CD4-positive, alpha-beta memory T cell (primary cell): Measurements from ENCODE around the gene APOBEC3F. TPM values are rescaled to one million over a fixed set of nuclear protein-coding genes. Genes with fewer than 3 reads are reported as not detected.
"Not testable (repeated sequence)": the region's sequence is repeated elsewhere in the genome, so short reads cannot be mapped to it uniquely, and the experiment has no call there.

ENCODE experiments used
- CTCF ChIA-PET: fragments of 350-600 bp; sonication (Branson Sonifier 250); formaldehyde crosslinking; loops from one replicate; lab custom pipeline; 2021; ENCODE audit warnings: inconsistent platforms; ENCODE audit not compliant: partially characterized antibody; lab: Charles Lee
- POLR2A ChIA-PET: fragments of 350-600 bp; sonication (Branson Sonifier 250); formaldehyde crosslinking; loops from one replicate; lab custom pipeline; 2021; ENCODE audit not compliant: partially characterized antibody; lab: Charles Lee
- DNase-seq, 5 donors: peaks; one replicate each; pipeline versions ENCODE4 v3.0.0 to v3.0.0-alpha.2; 2020 to 2022; ENCODE audit warnings: mixed read lengths in 1 of 5
- H3K27ac ChIP-seq: one replicate; pipeline ENCODE4 v1.7.0; 2013; ENCODE audit warnings: low read depth, low read length
- H3K27me3 ChIP-seq: 2 replicates; pipeline ENCODE4 v1.7.0; 2013; ENCODE audit warnings: mild to moderate bottlenecking, low read length, moderate library complexity; ENCODE audit not compliant: insufficient read depth
- H3K36me3 ChIP-seq: 2 replicates; pipeline ENCODE4 v1.7.0; 2013; ENCODE audit warnings: mild to moderate bottlenecking, low read length, moderate library complexity; ENCODE audit not compliant: insufficient read depth
- H3K4me1 ChIP-seq: 2 replicates; pipeline ENCODE4 v1.7.0; 2013; ENCODE audit warnings: mild to moderate bottlenecking, low read length, moderate library complexity; ENCODE audit not compliant: insufficient read depth
- H3K4me3 ChIP-seq, 2 donors: one replicate each; pipeline ENCODE4 v1.7.0; 2013; ENCODE audit warnings: low read length in 2 of 2, mild to moderate bottlenecking in 1 of 2
- H3K9me3 ChIP-seq, 2 donors: one replicate each; pipeline ENCODE4 v1.7.0; 2013; ENCODE audit warnings: low read length in 2 of 2, control low read depth in 1 of 2; ENCODE audit not compliant: control insufficient read depth in 1 of 2
- H3K27ac Mint-ChIP-seq, 7 donors: one replicate each; pipeline ENCODE4 v1.8.0; 2020 to 2021; ENCODE audit warnings: mixed read lengths in 7 of 7, mild to moderate bottlenecking in 6 of 7, inconsistent platforms in 3 of 7, moderate library complexity in 3 of 7
- H3K27me3 Mint-ChIP-seq, 2 donors: one replicate each; pipeline ENCODE4 v1.8.0; 2020 to 2021; ENCODE audit warnings: mixed read lengths in 2 of 2
- H3K36me3 Mint-ChIP-seq, 2 donors: one replicate each; pipeline ENCODE4 v1.8.0; 2020 to 2021; ENCODE audit warnings: mixed read lengths in 2 of 2, inconsistent platforms in 1 of 2, mild to moderate bottlenecking in 1 of 2
- H3K4me1 Mint-ChIP-seq, 4 donors: one replicate each; pipeline ENCODE4 v1.8.0; 2020 to 2021; ENCODE audit warnings: mixed read lengths in 4 of 4, mild to moderate bottlenecking in 1 of 4
- H3K4me3 Mint-ChIP-seq, 8 donors: one replicate each; pipeline ENCODE4 v1.8.0; 2020 to 2021; ENCODE audit warnings: mixed read lengths in 8 of 8, mild to moderate bottlenecking in 7 of 8, moderate library complexity in 6 of 8, inconsistent platforms in 3 of 8
- H3K9me3 Mint-ChIP-seq, 8 donors: one replicate each; pipeline ENCODE4 v1.8.0; 2020 to 2021; ENCODE audit warnings: mixed read lengths in 8 of 8, mild to moderate bottlenecking in 5 of 8, inconsistent platforms in 3 of 8, moderate library complexity in 1 of 8
- intact Hi-C: fragments of 100-400 bp; cut with micrococcal nuclease; formaldehyde crosslinking; loops from one replicate; pipeline ENCODE4 v1.15.1; 2023
- polyA plus RNA-seq, 2 donors: library from polyadenylated mRNA; unstranded; fragments of 300-500 nt; fragmentation: Illumina TruSeq; gene quantifications; one replicate each; pipeline ENCODE4 v1.2.3, GENCODE V29; 2021
- total RNA-seq, 2 experiments: library from RNA; stranded (reverse); gene quantifications; one replicate each; pipeline ENCODE4 v1.2.3, GENCODE V29; 2021

The APOBEC3F gene
- total and polyA plus RNA-seq, 4 experiments from 2014 or later, result 3.3 to 18.4 (median 16.9) TPM

GRCh38 chr22:39026509-39027150, 14.0 kb upstream of the APOBEC3F start:
- Mint-ChIP-seq H3K27ac (peak overlapping the region; percentile 57 to 97 (median 68)), H3K27me3 (no peaks in the 10 kb centered on the region), H3K4me3 (peak overlapping the region in 1 of 8 donors; percentile 7), H3K36me3 (peaks cover 10 to 46% of the 10 kb centered on the region in 2 donors), H3K4me1 (peaks cover 22 to 57% (median 42%) of the 10 kb centered on the region in 4 donors), H3K9me3 (peaks cover 0 to 2% (median 0%) of the 10 kb centered on the region in 8 donors)
- ChIA-PET POLR2A (interaction anchor here (1.0 to 1.5 kb wide), 3 partner anchors 10 to 68 kb away, joined by 3 to 4 read pairs (median 3); partner anchors contain the start of gene APOBEC3C), CTCF (interaction anchor here (0.9 kb wide), 1 partner anchor 23 kb away, joined by 3 read pairs; no protein-coding TSS in a partner anchor)
- H3K4me1 ChIP-seq, result peaks cover 41% of the 10 kb centered on the region
- no peak for DNase-seq
- intact Hi-C loops, result no loop called here
- no peak overlapping the region for H3K4me3 ChIP-seq
- H3K27me3 ChIP-seq, result no peaks in the 10 kb centered on the region
- peaks cover 11% of the 10 kb centered on the region for H3K36me3 ChIP-seq
- H3K9me3 ChIP-seq, result no peaks in the 10 kb centered on the region
- no peak overlapping the region for H3K27ac ChIP-seq

- no peak for DNase-seq
- Mint-ChIP-seq H3K36me3 (peaks cover 14 to 39% of the 10 kb centered on the region in 2 donors), H3K27ac (peak overlapping the region in 2 of 7 donors; percentile 68 to 77), H3K27me3 (no peaks in the 10 kb centered on the region), H3K4me1 (peaks cover 16 to 46% (median 32%) of the 10 kb centered on the region in 4 donors), H3K9me3 (peaks cover 0 to 2% (median 0%) of the 10 kb centered on the region in 8 donors), H3K4me3 (no peak overlapping the region)
- Histone ChIP-seq H3K36me3 (peaks cover 11% of the 10 kb centered on the region), H3K4me1 (peaks cover 31% of the 10 kb centered on the region), H3K27ac (no peak overlapping the region), H3K9me3 (no peaks in the 10 kb centered on the region), H3K27me3 (no peaks in the 10 kb centered on the region), H3K4me3 (no peak overlapping the region)
- intact Hi-C loops, result no loop called here
- ChIA-PET CTCF (interaction anchor here (1.0 to 1.1 kb wide), 2 partner anchors 21 to 25 kb away, joined by 3 read pairs; no protein-coding TSS in a partner anchor), POLR2A (no interaction called here)
Measured at GRCh38 chr22:39027717-39028116, 12.9 kb upstream of the APOBEC3F start.

GRCh38 chr22:39028281-39028680, 12.4 kb upstream of the APOBEC3F start:
- Histone ChIP-seq H3K27ac (no peak overlapping the region), H3K27me3 (no peaks in the 10 kb centered on the region), H3K36me3 (peaks cover 11% of the 10 kb centered on the region), H3K4me3 (no peak overlapping the region), H3K9me3 (no peaks in the 10 kb centered on the region), H3K4me1 (peaks cover 28% of the 10 kb centered on the region)
- peaks cover 14 to 42% of the 10 kb centered on the region in 2 donors for H3K36me3 Mint-ChIP-seq
- no peak for DNase-seq
- peaks cover 16 to 44% (median 31%) of the 10 kb centered on the region in 4 donors for H3K4me1 Mint-ChIP-seq
- ChIA-PET POLR2A (interaction anchor here (0.8 kb wide), 1 partner anchor 63 kb away, joined by 3 read pairs; no protein-coding TSS in a partner anchor), CTCF (interaction anchor here (1.0 to 1.1 kb wide), 2 partner anchors 21 to 25 kb away, joined by 3 read pairs; no protein-coding TSS in a partner anchor)
- intact Hi-C loops, result no loop called here
- no peak overlapping the region for H3K4me3 Mint-ChIP-seq
- H3K27ac Mint-ChIP-seq, result peak overlapping the region in 1 of 7 donors; percentile 77
- peaks cover 0 to 2% (median 0%) of the 10 kb centered on the region in 8 donors for H3K9me3 Mint-ChIP-seq
- H3K27me3 Mint-ChIP-seq, result no peaks in the 10 kb centered on the region

GRCh38 chr22:39029227-39029626, 11.4 kb upstream of the APOBEC3F start:
- Mint-ChIP-seq H3K4me1 (peaks cover 11 to 39% (median 24%) of the 10 kb centered on the region in 4 donors), H3K27me3 (no peaks in the 10 kb centered on the region), H3K27ac (peak overlapping the region in 2 of 7 donors; percentile 27 to 41), H3K4me3 (peak overlapping the region in 1 of 8 donors; percentile 11), H3K9me3 (no peaks in the 10 kb centered on the region), H3K36me3 (peaks cover 11 to 37% of the 10 kb centered on the region in 2 donors)
- Histone ChIP-seq H3K36me3 (peaks cover 3% of the 10 kb centered on the region), H3K27me3 (no peaks in the 10 kb centered on the region), H3K27ac (no peak overlapping the region), H3K9me3 (no peaks in the 10 kb centered on the region), H3K4me1 (peaks cover 18% of the 10 kb centered on the region), H3K4me3 (no peak overlapping the region)
- ChIA-PET POLR2A (interaction anchor here (0.6 kb wide), 1 partner anchor 15 kb away, joined by 3 read pairs; no protein-coding TSS in a partner anchor), CTCF (interaction anchor here (1.2 kb wide), 1 partner anchor 89 kb away, joined by 3 read pairs; no protein-coding TSS in a partner anchor)
- intact Hi-C loops, result no loop called here
- no peak for DNase-seq

- H3K4me1 Mint-ChIP-seq, result peaks cover 2 to 24% (median 12%) of the 10 kb centered on the region in 4 donors
- ChIA-PET CTCF (no interaction called here), POLR2A (interaction anchor here (1.5 kb wide), 1 partner anchor 11 kb away, joined by 3 read pairs; no protein-coding TSS in a partner anchor)
- H3K4me3 ChIP-seq, result no peak overlapping the region
- peak overlapping the region in 3 of 7 donors; percentile 6 to 68 (median 57) for H3K27ac Mint-ChIP-seq
- no peaks in the 10 kb centered on the region for H3K9me3 Mint-ChIP-seq
- no peak overlapping the region for H3K27ac ChIP-seq
- intact Hi-C loops, result no loop called here
- H3K36me3 Mint-ChIP-seq, result peaks cover 7 to 26% of the 10 kb centered on the region in 2 donors
- no peak overlapping the region for H3K4me3 Mint-ChIP-seq
- H3K9me3 ChIP-seq, result no peaks in the 10 kb centered on the region
- no peak for DNase-seq
- peaks cover 4% of the 10 kb centered on the region for H3K4me1 ChIP-seq
- no peaks in the 10 kb centered on the region for H3K27me3 ChIP-seq
- no peaks in the 10 kb centered on the region for H3K36me3 ChIP-seq
- no peaks in the 10 kb centered on the region for H3K27me3 Mint-ChIP-seq
Measured at GRCh38 chr22:39030705-39031104, 10.0 kb upstream of the APOBEC3F start.

- peaks cover 7 to 19% of the 10 kb centered on the region in 2 donors for H3K36me3 Mint-ChIP-seq
- H3K36me3 ChIP-seq, H3K4me1 ChIP-seq, H3K4me3 Mint-ChIP-seq, DNase-seq, H3K27ac ChIP-seq, H3K9me3 ChIP-seq, intact Hi-C loops, H3K27me3 ChIP-seq, H3K27me3 Mint-ChIP-seq, H3K9me3 Mint-ChIP-seq, H3K27ac Mint-ChIP-seq, H3K4me3 ChIP-seq: not testable (repeated sequence)
- H3K4me1 Mint-ChIP-seq, result peaks cover 0 to 15% (median 9%) of the 10 kb centered on the region in 4 donors
- ChIA-PET CTCF (interaction anchor here (1.3 kb wide), 1 partner anchor 10 kb away, joined by 4 read pairs; no protein-coding TSS in a partner anchor), POLR2A (interaction anchor here (0.7 to 1.5 kb wide), 2 partner anchors 12 to 75 kb away, joined by 3 to 4 read pairs; no protein-coding TSS in a partner anchor)
Measured at GRCh38 chr22:39031434-39032295, 9.0 kb upstream of the APOBEC3F start.
